Measurements from ENCODE around the gene ECPAS.
"Not testable (repeated sequence)": the region's sequence is repeated elsewhere in the genome, so short reads cannot be mapped to it uniquely, and the experiment has no call there.

ECPAS gene

GRCh38 chr9:111407813-111408212 lies 76.4 kb downstream of the ECPAS start:
- no peak for DNase-seq

- DNase-seq: no peak
These were observed 78.5 kb downstream of the ECPAS start for GRCh38 chr9:111405701-111406100.

GRCh38 chr9:111401486-111401885 lies 82.7 kb downstream of the ECPAS start:
- DNase-seq: not testable (repeated sequence)

GRCh38 chr9:111400564-111400898 lies 83.7 kb downstream of the ECPAS start:
- DNase-seq: no peak

- DNase-seq: no peak
These were observed 84.2 kb downstream of the ECPAS start for GRCh38 chr9:111399772-111400563.

GRCh38 chr9:111399211-111399739 lies 84.9 kb downstream of the ECPAS start:
- no peak for DNase-seq

GRCh38 chr9:111393971-111394370 lies 90.2 kb downstream of the ECPAS start:
- no peak for DNase-seq

- DNase-seq: no peak
These were observed 94.8 kb downstream of the ECPAS start for GRCh38 chr9:111389406-111389805.

GRCh38 chr9:111386386-111386785 lies 97.8 kb downstream of the ECPAS start:
- DNase-seq: no peak

GRCh38 chr9:111381006-111381405 lies 103.2 kb downstream of the ECPAS start:
- no peak for DNase-seq

- no peak for DNase-seq
These were observed 108.2 kb downstream of the ECPAS start for GRCh38 chr9:111375817-111376564.

GRCh38 chr9:111375062-111375461 lies 109.1 kb downstream of the ECPAS start:
- DNase-seq: no peak

GRCh38 chr9:111372297-111372696 lies 111.9 kb downstream of the ECPAS start:
- DNase-seq: no peak

- DNase-seq: no peak
These were observed 117.2 kb downstream of the ECPAS start for GRCh38 chr9:111366978-111367377.

GRCh38 chr9:111362526-111362925 lies 121.7 kb downstream of the ECPAS start:
- DNase-seq: no peak

GRCh38 chr9:111360881-111361280 lies 123.3 kb downstream of the ECPAS start:
- DNase-seq: no peak

- DNase-seq: no peak
These were observed 127.5 kb downstream of the ECPAS start for GRCh38 chr9:111356481-111357244.

GRCh38 chr9:111352545-111352944 lies 131.6 kb downstream of the ECPAS start:
- no peak for DNase-seq

GRCh38 chr9:111350556-111350955 lies 133.6 kb downstream of the ECPAS start:
- no peak for DNase-seq

- DNase-seq: no peak
These were observed 134.4 kb downstream of the ECPAS start for GRCh38 chr9:111349766-111350165.

GRCh38 chr9:111348821-111349271 lies 135.3 kb downstream of the ECPAS start:
- DNase-seq: no peak

- DNase-seq: not testable (repeated sequence)
These were observed 149.8 kb downstream of the ECPAS start for GRCh38 chr9:111334318-111334863.

GRCh38 chr9:111330124-111330523 lies 154.1 kb downstream of the ECPAS start, which contains the start of gene OR2K2:
OR2K2 (minus strand) TSS chr9:111330224; CDS start chr9:111328433, 1,791 bp downstream.
- no peak for DNase-seq

Data from activated CD8-positive, alpha-beta memory T cell treated with anti-CD3 and anti-CD28 coated beads, Interleukin-2, amount 50 U/mL, for 48 hours (primary cell).